Measurements from ENCODE around the gene RPS27.

The RPS27 gene

GRCh38 chr1:153962088-153963029 is 28.2 kb upstream of the RPS27 start:
- H3K27ac ChIP-seq (ENCODE audit: low read depth, low read length, severe bottlenecking), result peak overlapping the region; percentile 96

GRCh38 chr1:153963030-153963849 is 27.3 kb upstream of the RPS27 start, which contains the start of gene SLC39A1:
SLC39A1 (minus strand) TSS chr1:153963537; CDS start chr1:153962715, 822 bp downstream.
- H3K9me3 ChIP-seq (ENCODE audit: control insufficient read depth, low read length), result no peaks in the 10 kb centered on the region
- peak within 1 kb of the TSS; percentile 75 for H3K4me3 ChIP-seq (ENCODE audit: extremely low read depth, insufficient read depth, low read length, poor library complexity, severe bottlenecking)
- WGBS, 2 experiments (ENCODE audit: insufficient coverage in 2 of 2), result 0% methylated on average over 38 to 48 of the region's 54 CpGs
- peaks cover 11% of the 10 kb centered on the region for H3K4me1 ChIP-seq (ENCODE audit: control insufficient read depth, insufficient read depth, low read length, poor library complexity, severe bottlenecking)
- H3K27ac ChIP-seq (ENCODE audit: low read depth, low read length, severe bottlenecking), result peak within 1 kb of the TSS; percentile 96
- peaks cover 29% of the 10 kb centered on the region for H3K36me3 ChIP-seq (ENCODE audit: control insufficient read depth, insufficient read depth, low read length)

More at GRCh38 chr1:153962088-153963029, 28.2 kb upstream of the RPS27 start:
- peak overlapping the region; percentile 75 for H3K4me3 ChIP-seq (ENCODE audit: extremely low read depth, insufficient read depth, low read length, poor library complexity, severe bottlenecking)
- peaks cover 7% of the 10 kb centered on the region for H3K4me1 ChIP-seq (ENCODE audit: control insufficient read depth, insufficient read depth, low read length, poor library complexity, severe bottlenecking)
- peaks cover 29% of the 10 kb centered on the region for H3K36me3 ChIP-seq (ENCODE audit: control insufficient read depth, insufficient read depth, low read length)
- 5 to 18% methylated on average over 3 to 10 of the region's 16 CpGs for WGBS, 2 experiments (ENCODE audit: insufficient coverage in 2 of 2)
- no peaks in the 10 kb centered on the region for H3K9me3 ChIP-seq (ENCODE audit: control insufficient read depth, low read length)

GRCh38 chr1:153963850-153964331 is 26.7 kb upstream of the RPS27 start:
- Histone ChIP-seq H3K36me3 (ENCODE audit: control insufficient read depth, insufficient read depth, low read length) (peaks cover 29% of the 10 kb centered on the region), H3K9me3 (ENCODE audit: control insufficient read depth, low read length) (no peaks in the 10 kb centered on the region), H3K27ac (ENCODE audit: low read depth, low read length, severe bottlenecking) (peak overlapping the region; percentile 96), H3K4me1 (ENCODE audit: control insufficient read depth, insufficient read depth, low read length, poor library complexity, severe bottlenecking) (peaks cover 15% of the 10 kb centered on the region), H3K4me3 (ENCODE audit: extremely low read depth, insufficient read depth, low read length, poor library complexity, severe bottlenecking) (peak overlapping the region; percentile 75)
- WGBS, 2 experiments (ENCODE audit: insufficient coverage in 2 of 2), result 0 to 1% methylated on average over 18 to 20 of the region's 22 CpGs

- H3K4me1 ChIP-seq (ENCODE audit: control insufficient read depth, insufficient read depth, low read length, poor library complexity, severe bottlenecking), result peaks cover 8% of the 10 kb centered on the region
- no peaks in the 10 kb centered on the region for H3K9me3 ChIP-seq (ENCODE audit: control insufficient read depth, low read length)
- peak within 1 kb of the TSS; percentile 61 for H3K4me3 ChIP-seq (ENCODE audit: extremely low read depth, insufficient read depth, low read length, poor library complexity, severe bottlenecking)
- WGBS, 2 experiments (ENCODE audit: insufficient coverage in 2 of 2), result 1% methylated on average over 50 to 55 of the region's 60 CpGs
- H3K36me3 ChIP-seq (ENCODE audit: control insufficient read depth, insufficient read depth, low read length), result no peaks in the 10 kb centered on the region
- H3K27ac ChIP-seq (ENCODE audit: low read depth, low read length, severe bottlenecking), result peak within 1 kb of the TSS; percentile 95
Measured at GRCh38 chr1:153967107-153967999, 23.2 kb upstream of the RPS27 start, which contains the start of gene CREB3L4. CREB3L4 (plus strand) TSS chr1:153967902; CDS start chr1:153968526, 624 bp downstream.

- Histone ChIP-seq H3K4me1 (ENCODE audit: control insufficient read depth, insufficient read depth, low read length, poor library complexity, severe bottlenecking) (peaks cover 8% of the 10 kb centered on the region), H3K36me3 (ENCODE audit: control insufficient read depth, insufficient read depth, low read length) (no peaks in the 10 kb centered on the region), H3K4me3 (ENCODE audit: extremely low read depth, insufficient read depth, low read length, poor library complexity, severe bottlenecking) (peak overlapping the region; percentile 61), H3K27ac (ENCODE audit: low read depth, low read length, severe bottlenecking) (peak overlapping the region; percentile 95), H3K9me3 (ENCODE audit: control insufficient read depth, low read length) (no peaks in the 10 kb centered on the region)
- WGBS, 2 experiments (ENCODE audit: insufficient coverage in 2 of 2), result 47 to 62% methylated on average over 2 of the region's 8 CpGs
Measured at GRCh38 chr1:153968000-153968363, 22.6 kb upstream of the RPS27 start.

GRCh38 chr1:153968408-153968807 is 22.2 kb upstream of the RPS27 start:
- peaks cover 8% of the 10 kb centered on the region for H3K4me1 ChIP-seq (ENCODE audit: control insufficient read depth, insufficient read depth, low read length, poor library complexity, severe bottlenecking)
- H3K36me3 ChIP-seq (ENCODE audit: control insufficient read depth, insufficient read depth, low read length), result peaks cover 1% of the 10 kb centered on the region
- H3K27ac ChIP-seq (ENCODE audit: low read depth, low read length, severe bottlenecking), result no peak overlapping the region
- 79 to 83% methylated on average over 12 of the region's 13 CpGs for WGBS, 2 experiments (ENCODE audit: insufficient coverage in 2 of 2)
- peak overlapping the region; percentile 61 for H3K4me3 ChIP-seq (ENCODE audit: extremely low read depth, insufficient read depth, low read length, poor library complexity, severe bottlenecking)
- no peaks in the 10 kb centered on the region for H3K9me3 ChIP-seq (ENCODE audit: control insufficient read depth, low read length)

GRCh38 chr1:153968972-153969371 is 21.6 kb upstream of the RPS27 start:
- H3K27ac ChIP-seq (ENCODE audit: low read depth, low read length, severe bottlenecking), result no peak overlapping the region
- no peak overlapping the region for H3K4me3 ChIP-seq (ENCODE audit: extremely low read depth, insufficient read depth, low read length, poor library complexity, severe bottlenecking)
- H3K36me3 ChIP-seq (ENCODE audit: control insufficient read depth, insufficient read depth, low read length), result peaks cover 6% of the 10 kb centered on the region
- H3K4me1 ChIP-seq (ENCODE audit: control insufficient read depth, insufficient read depth, low read length, poor library complexity, severe bottlenecking), result peaks cover 8% of the 10 kb centered on the region
- 100% methylated on average over 1 of the region's 2 CpGs for WGBS, 2 experiments (ENCODE audit: insufficient coverage in 2 of 2)
- H3K9me3 ChIP-seq (ENCODE audit: control insufficient read depth, low read length), result no peaks in the 10 kb centered on the region

GRCh38 chr1:153970346-153970745 is 20.2 kb upstream of the RPS27 start:
- H3K4me1 ChIP-seq (ENCODE audit: control insufficient read depth, insufficient read depth, low read length, poor library complexity, severe bottlenecking), result peaks cover 8% of the 10 kb centered on the region
- H3K27ac ChIP-seq (ENCODE audit: low read depth, low read length, severe bottlenecking), result no peak overlapping the region
- H3K4me3 ChIP-seq (ENCODE audit: extremely low read depth, insufficient read depth, low read length, poor library complexity, severe bottlenecking), result no peak overlapping the region
- WGBS, 2 experiments (ENCODE audit: insufficient coverage in 2 of 2), result 89 to 93% methylated on average over 2 of the region's 2 CpGs
- H3K36me3 ChIP-seq (ENCODE audit: control insufficient read depth, insufficient read depth, low read length), result peaks cover 20% of the 10 kb centered on the region
- H3K9me3 ChIP-seq (ENCODE audit: control insufficient read depth, low read length), result no peaks in the 10 kb centered on the region

- Histone ChIP-seq H3K4me3 (ENCODE audit: extremely low read depth, insufficient read depth, low read length, poor library complexity, severe bottlenecking) (no peak overlapping the region), H3K36me3 (ENCODE audit: control insufficient read depth, insufficient read depth, low read length) (peaks cover 30% of the 10 kb centered on the region), H3K9me3 (ENCODE audit: control insufficient read depth, low read length) (no peaks in the 10 kb centered on the region), H3K27ac (ENCODE audit: low read depth, low read length, severe bottlenecking) (no peak overlapping the region), H3K4me1 (ENCODE audit: control insufficient read depth, insufficient read depth, low read length, poor library complexity, severe bottlenecking) (peaks cover 8% of the 10 kb centered on the region)
- WGBS, 2 experiments (ENCODE audit: insufficient coverage in 2 of 2), result 95% methylated on average over 3 of the region's 3 CpGs
Measured at GRCh38 chr1:153973071-153973470, 17.5 kb upstream of the RPS27 start.

GRCh38 chr1:153973525-153973924 is 17.0 kb upstream of the RPS27 start:
- Histone ChIP-seq H3K4me1 (ENCODE audit: control insufficient read depth, insufficient read depth, low read length, poor library complexity, severe bottlenecking) (peaks cover 8% of the 10 kb centered on the region), H3K9me3 (ENCODE audit: control insufficient read depth, low read length) (no peaks in the 10 kb centered on the region), H3K36me3 (ENCODE audit: control insufficient read depth, insufficient read depth, low read length) (peaks cover 34% of the 10 kb centered on the region), H3K27ac (ENCODE audit: low read depth, low read length, severe bottlenecking) (no peak overlapping the region), H3K4me3 (ENCODE audit: extremely low read depth, insufficient read depth, low read length, poor library complexity, severe bottlenecking) (no peak overlapping the region)
- WGBS, 2 experiments (ENCODE audit: insufficient coverage in 2 of 2), result 97 to 98% methylated on average over 6 to 7 of the region's 7 CpGs
